Sigmoid colon (tissue), 7 donors: Measurements from ENCODE around the gene ESYT1. TPM values are rescaled to one million over a fixed set of nuclear protein-coding genes. Genes with fewer than 3 reads are reported as not detected.

ENCODE experiments used
- DNase-seq: peaks from one replicate; pipeline ENCODE4 v3.0.0-alpha.2; 2019
- H3K27ac ChIP-seq, 4 donors: fragments of 200-600 bp; sonication (generic); one replicate each; pipeline ENCODE4 v1.5.1; 2016 to 2019; ENCODE audit warnings: mild to moderate bottlenecking in 1 of 4
- H3K27me3 ChIP-seq, 3 donors: fragments of 200-600 bp; sonication (generic); one replicate each; pipeline ENCODE4 v1.5.1; 2019; ENCODE audit warnings: mild to moderate bottlenecking in 1 of 3
- H3K36me3 ChIP-seq, 4 donors: fragments of 200-600 bp; sonication (generic); one replicate each; pipeline ENCODE4 v1.5.1; 2016 to 2019
- H3K4me1 ChIP-seq, 4 donors: fragments of 200-600 bp; sonication (generic); one replicate each; pipeline ENCODE4 v1.5.1; 2017 to 2019
- H3K4me3 ChIP-seq, 4 donors: fragments of 200-600 bp; sonication (generic); one replicate each; pipeline ENCODE4 v1.5.1; 2017 to 2019; ENCODE audit warnings: mild to moderate bottlenecking in 2 of 4, moderate library complexity in 1 of 4
- H3K9me3 ChIP-seq, 4 donors: fragments of 200-600 bp in 3 of 4; sonication (generic) in 3 of 4; one replicate each; pipeline versions ENCODE4 v1.5.1 to v1.6.1; 2013 to 2019
- EP300 ChIP-seq, 4 donors: sonication (generic); formaldehyde crosslinking; IDR thresholded peaks; one replicate each; pipeline ENCODE4 v1.6.1; 2017; ENCODE audit warnings: antibody characterized with exemption in 4 of 4
- POLR2A ChIP-seq, 2 donors: fragments of 450-650 bp; IDR thresholded peaks; one replicate each; pipeline ENCODE4 v1.6.1; 2016; ENCODE audit warnings: antibody characterized with exemption in 2 of 2, mild to moderate bottlenecking in 2 of 2, moderate library complexity in 2 of 2
- POLR2AphosphoS5 ChIP-seq, 4 donors: sonication (generic); formaldehyde crosslinking; IDR thresholded peaks; one replicate each; pipeline ENCODE4 v1.6.1; 2017; ENCODE audit warnings: antibody characterized with exemption in 4 of 4
- WGBS, 2 donors: extraction: QIAGEN DNeasy Blood & Tissue Kit; methylation state at CpG; one replicate each; pipeline ENCODE4 v1.1.7; 2013; 5-methylcytosine and 5-hydroxymethylcytosine counted together
- intact Hi-C: fragments of 100-400 bp; cut with DNase I; formaldehyde crosslinking; loops from one replicate; pipeline ENCODE4 v1.15.1; 2023
- polyA plus RNA-seq, 3 donors: library from polyadenylated mRNA; stranded (reverse); fragments of 200-250 nt; gene quantifications; one replicate each; pipeline ENCODE4 v1.2.3, GENCODE V29; 2013
- total RNA-seq, 4 donors: library from RNA; depleted of rRNA; stranded (reverse); fragments of >200 nt; gene quantifications; one replicate each; pipeline ENCODE4 v1.1.0, GENCODE V29; 2016
- TF ChIP-seq, protein P1 (sequence below), 4 experiments: fragments of 450-650 bp in 3 of 4; fragments of 200-600 bp in 1 of 4; IDR thresholded peaks; one replicate each; pipeline ENCODE4 v1.5.1; 2016 to 2019; ENCODE audit warnings: antibody characterized with exemption in 4 of 4, mild to moderate bottlenecking in 3 of 4, moderate library complexity in 2 of 4
- donor health status: healthy with polysubstance abuse.
- donor health status: Bipolar disorder and iron deficiency.
- donor health status: healthy.

ESYT1 gene
- total and polyA plus RNA-seq, 7 donors, result 9.0 to 102 (median 73.9) TPM

DNA sequence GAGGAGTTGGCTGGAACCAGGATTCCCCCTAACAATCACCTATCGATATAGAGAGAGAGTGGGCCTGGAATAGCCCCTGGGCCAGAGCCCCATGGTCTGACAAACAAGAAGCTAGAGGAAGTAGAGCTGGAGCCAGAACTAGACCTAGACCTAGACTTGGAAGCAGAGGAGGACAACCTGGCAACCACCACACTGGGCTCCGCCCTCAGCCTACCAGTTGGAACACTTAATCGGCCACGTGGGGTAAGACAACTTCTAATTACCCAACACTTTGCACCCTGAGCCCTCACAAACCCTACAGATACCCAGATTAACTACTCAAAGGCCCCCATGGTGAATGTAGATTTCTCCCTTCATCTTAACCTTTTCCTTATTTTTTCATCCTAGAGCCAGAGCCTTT is 28.3 kb upstream of the ESYT1 start:
- intact Hi-C loops, result loop anchor here (5.0 kb wide), 1 partner anchor 102 kb away; the partner anchor contains the start of gene SUOX
- H3K36me3 ChIP-seq, result no peaks in the 10 kb centered on the region
- WGBS, 2 donors, result 76 to 88% methylated on average over 4 of the region's 4 CpGs

DNA sequence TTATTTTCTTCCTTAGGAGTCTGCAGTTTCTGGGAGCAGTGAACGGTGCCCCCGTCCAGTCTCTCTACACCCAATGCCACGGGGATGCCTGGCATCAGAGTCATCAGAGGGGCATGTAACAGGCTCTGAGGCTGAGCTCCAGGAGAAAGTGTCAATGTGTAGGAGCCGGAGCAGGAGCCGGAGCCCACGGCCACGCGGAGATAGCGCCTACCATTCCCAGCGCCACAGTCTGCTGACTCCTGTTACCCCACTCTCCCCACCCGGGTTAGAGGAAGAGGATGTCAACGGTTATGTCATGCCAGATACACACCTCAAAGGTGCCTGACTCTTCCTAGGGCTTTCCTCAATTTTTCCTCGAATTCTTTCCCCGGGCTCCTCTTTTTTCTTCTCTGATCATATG is 27.0 kb upstream of the ESYT1 start:
- no peaks in the 10 kb centered on the region for H3K27me3 ChIP-seq
- no peaks in the 10 kb centered on the region for H3K36me3 ChIP-seq
- TF ChIP-seq POLR2AphosphoS5 (IDR thresholded peaks at IDR 0.05), result no peak
- TF ChIP-seq, protein P1, sequence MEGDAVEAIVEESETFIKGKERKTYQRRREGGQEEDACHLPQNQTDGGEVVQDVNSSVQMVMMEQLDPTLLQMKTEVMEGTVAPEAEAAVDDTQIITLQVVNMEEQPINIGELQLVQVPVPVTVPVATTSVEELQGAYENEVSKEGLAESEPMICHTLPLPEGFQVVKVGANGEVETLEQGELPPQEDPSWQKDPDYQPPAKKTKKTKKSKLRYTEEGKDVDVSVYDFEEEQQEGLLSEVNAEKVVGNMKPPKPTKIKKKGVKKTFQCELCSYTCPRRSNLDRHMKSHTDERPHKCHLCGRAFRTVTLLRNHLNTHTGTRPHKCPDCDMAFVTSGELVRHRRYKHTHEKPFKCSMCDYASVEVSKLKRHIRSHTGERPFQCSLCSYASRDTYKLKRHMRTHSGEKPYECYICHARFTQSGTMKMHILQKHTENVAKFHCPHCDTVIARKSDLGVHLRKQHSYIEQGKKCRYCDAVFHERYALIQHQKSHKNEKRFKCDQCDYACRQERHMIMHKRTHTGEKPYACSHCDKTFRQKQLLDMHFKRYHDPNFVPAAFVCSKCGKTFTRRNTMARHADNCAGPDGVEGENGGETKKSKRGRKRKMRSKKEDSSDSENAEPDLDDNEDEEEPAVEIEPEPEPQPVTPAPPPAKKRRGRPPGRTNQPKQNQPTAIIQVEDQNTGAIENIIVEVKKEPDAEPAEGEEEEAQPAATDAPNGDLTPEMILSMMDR (IDR thresholded peaks at IDR 0.05), result no peak
- no peaks in the 10 kb centered on the region for H3K9me3 ChIP-seq
- no peak overlapping the region for H3K4me3 ChIP-seq
- intact Hi-C loops, result loop anchor here (5.0 kb wide), 1 partner anchor 104 kb away; the partner anchor contains the start of gene SUOX
- H3K27ac ChIP-seq, result no peak overlapping the region
- WGBS, 2 donors, result 82 to 89% methylated on average over 14 of the region's 14 CpGs
- peaks cover 0 to 23% (median 17%) of the 10 kb centered on the region in 4 donors for H3K4me1 ChIP-seq
- no peak for DNase-seq

More for the DNA sequence above, 28.3 kb upstream of the ESYT1 start:
- Histone ChIP-seq H3K4me1 (peaks cover 0 to 10% (median 5%) of the 10 kb centered on the region in 4 donors), H3K27ac (no peak overlapping the region), H3K4me3 (no peak overlapping the region), H3K27me3 (no peaks in the 10 kb centered on the region), H3K9me3 (no peaks in the 10 kb centered on the region)
- DNase-seq, result peak; percentile 9
- TF ChIP-seq, protein P1 (IDR thresholded peaks at IDR 0.05), result no peak
- TF ChIP-seq EP300 (IDR thresholded peaks at IDR 0.05), result no peak
- TF ChIP-seq POLR2A (IDR thresholded peaks at IDR 0.05), result no peak
- no peak for TF ChIP-seq POLR2AphosphoS5 (IDR thresholded peaks at IDR 0.05)

DNA sequence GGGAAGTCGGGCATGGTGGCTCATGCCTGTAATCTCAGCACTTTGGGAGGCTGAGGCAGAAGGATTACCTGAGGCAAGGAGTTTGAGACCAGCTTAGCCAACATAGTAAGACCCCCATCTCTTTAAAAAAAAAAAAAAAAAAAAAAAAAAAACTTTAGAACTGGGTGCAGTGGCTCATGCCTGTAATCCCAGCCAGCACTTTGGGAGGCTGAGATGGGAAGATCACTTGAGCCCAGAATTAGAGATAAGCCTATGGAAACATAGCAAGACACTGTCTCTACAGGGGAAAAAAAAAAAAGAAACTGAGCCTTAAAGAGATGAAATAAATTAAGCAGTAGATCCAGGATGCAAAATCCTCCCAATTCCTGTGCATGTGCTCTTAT is 25.4 kb upstream of the ESYT1 start:
- Histone ChIP-seq H3K4me3 (no peak overlapping the region), H3K4me1 (peaks cover 0 to 27% (median 21%) of the 10 kb centered on the region in 4 donors), H3K27ac (peak overlapping the region in 2 of 4 donors; percentile 86 to 93), H3K9me3 (no peaks in the 10 kb centered on the region), H3K27me3 (no peaks in the 10 kb centered on the region), H3K36me3 (peaks cover 3 to 12% (median 9%) of the 10 kb centered on the region in 4 donors)
- WGBS, 2 donors, result 58 to 78% methylated on average over 1 of the region's 1 CpG
- no peak for DNase-seq
- intact Hi-C loops, result loop anchor here (5.0 kb wide), 1 partner anchor 105 kb away; the partner anchor contains the start of gene SUOX
- TF ChIP-seq POLR2AphosphoS5 (IDR thresholded peaks at IDR 0.05) (no peak), POLR2A (IDR thresholded peaks at IDR 0.05) (no peak), EP300 (IDR thresholded peaks at IDR 0.05) (no peak)
- TF ChIP-seq, protein P1 (IDR thresholded peaks at IDR 0.05), result no peak

DNA sequence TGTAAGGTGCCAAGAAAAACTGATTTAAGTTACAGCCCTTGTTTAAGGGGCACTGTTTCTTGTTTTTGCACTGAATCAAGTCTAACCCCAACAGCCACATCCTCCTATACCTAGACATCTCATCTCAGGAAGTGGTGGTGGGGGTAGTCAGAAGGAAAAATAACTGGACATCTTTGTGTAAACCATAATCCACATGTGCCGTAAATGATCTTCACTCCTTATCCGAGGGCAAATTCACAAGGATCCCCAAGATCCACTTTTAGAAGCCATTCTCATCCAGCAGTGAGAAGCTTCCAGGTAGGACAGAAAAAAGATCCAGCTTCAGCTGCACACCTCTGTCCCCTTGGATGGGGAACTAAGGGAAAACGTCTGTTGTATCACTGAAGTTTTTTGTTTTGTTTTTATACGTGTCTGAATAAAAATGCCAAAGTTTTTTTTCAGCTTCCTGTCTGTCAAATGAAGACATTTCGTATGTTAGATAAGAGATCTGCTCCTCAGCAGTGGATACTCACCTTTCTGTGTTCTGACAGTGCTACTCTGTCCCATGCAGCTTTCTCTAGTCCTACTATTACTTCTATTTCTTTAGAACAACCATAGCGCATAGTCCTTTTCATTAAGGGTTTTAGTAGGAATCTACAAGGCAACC is 24.9 kb upstream of the ESYT1 start:
- 30 to 40% methylated on average over 6 of the region's 6 CpGs for WGBS, 2 donors
- intact Hi-C loops, result loop anchor here (5.0 kb wide), 1 partner anchor 106 kb away; the partner anchor contains the start of gene SUOX
- TF ChIP-seq POLR2AphosphoS5 (IDR thresholded peaks at IDR 0.05), result no peak
- TF ChIP-seq, protein P1 (IDR thresholded peaks at IDR 0.05), result no peak
- no peak for TF ChIP-seq POLR2A (IDR thresholded peaks at IDR 0.05)
- no peak for TF ChIP-seq EP300 (IDR thresholded peaks at IDR 0.05)
- Histone ChIP-seq H3K4me1 (peaks cover 0 to 27% (median 21%) of the 10 kb centered on the region in 4 donors), H3K27me3 (no peaks in the 10 kb centered on the region), H3K27ac (peak overlapping the region; percentile 84 to 93 (median 86)), H3K9me3 (no peaks in the 10 kb centered on the region), H3K4me3 (peak overlapping the region; percentile 67 to 91 (median 78)), H3K36me3 (peaks cover 8 to 17% (median 12%) of the 10 kb centered on the region in 4 donors)
- no peak for DNase-seq
